Suppressor macrophage treated with lipopolysaccharide for 1 hour (primary cell): Measurements from ENCODE around the gene IFNGR1.
"Not testable (repeated sequence)": the region's sequence is repeated elsewhere in the genome, so short reads cannot be mapped to it uniquely, and the experiment has no call there.

ENCODE experiments used
- DNase-seq, 3 donors: peaks; one replicate each; pipeline ENCODE4 v3.0.0-alpha.2; 2020 to 2022

The IFNGR1 gene

GRCh38 chr6:137210903-137211302 is 8.3 kb downstream of the IFNGR1 start:
- no peak for DNase-seq

DNA sequence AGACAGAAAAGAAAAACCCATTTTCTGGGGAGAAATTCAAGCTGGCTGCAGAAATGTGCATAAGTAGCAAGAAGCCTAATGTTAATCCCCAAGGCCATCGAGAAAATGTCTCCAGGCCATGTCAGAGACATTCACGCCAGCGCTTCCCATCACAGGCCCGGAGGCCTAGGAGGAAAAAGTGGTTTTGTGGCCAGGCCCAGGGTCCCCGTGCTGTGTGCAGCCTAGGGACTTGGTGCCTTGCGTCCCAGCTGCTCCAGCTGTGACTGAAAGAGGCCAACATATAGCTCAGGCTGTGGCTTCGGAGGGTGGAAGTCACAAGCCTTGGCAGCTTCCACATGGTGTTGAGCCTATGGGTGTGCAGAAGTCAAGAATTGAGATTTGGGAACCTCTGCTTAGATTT is 10.9 kb downstream of the IFNGR1 start:
- DNase-seq, result no peak

GRCh38 chr6:137207457-137207856 is 11.7 kb downstream of the IFNGR1 start:
- DNase-seq, result not testable (repeated sequence)

DNA sequence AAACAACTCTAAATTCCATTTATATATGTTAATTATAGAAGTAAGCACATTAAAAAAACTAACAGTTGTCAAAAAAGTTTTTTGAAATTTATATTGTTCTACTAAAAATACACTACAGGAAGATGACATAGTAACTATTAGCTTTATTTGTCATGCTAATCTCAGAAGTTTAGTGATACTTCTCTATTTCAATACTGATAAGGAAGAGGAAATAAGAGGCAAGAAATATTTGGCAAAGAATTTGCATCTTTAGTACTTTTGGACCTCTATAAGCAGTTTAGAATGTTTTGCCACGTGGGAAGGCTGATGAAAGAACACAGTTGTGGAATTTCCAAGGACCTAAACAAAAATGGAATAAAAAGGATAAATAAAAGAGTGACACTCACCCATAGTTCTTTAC is 12.6 kb downstream of the IFNGR1 start:
- peak; percentile 33 to 65 (median 39) for DNase-seq

- no peak for DNase-seq
These were observed 15.9 kb downstream of the IFNGR1 start for GRCh38 chr6:137203256-137203655.

GRCh38 chr6:137202078-137202477 is 17.1 kb downstream of the IFNGR1 start:
- no peak for DNase-seq

DNA sequence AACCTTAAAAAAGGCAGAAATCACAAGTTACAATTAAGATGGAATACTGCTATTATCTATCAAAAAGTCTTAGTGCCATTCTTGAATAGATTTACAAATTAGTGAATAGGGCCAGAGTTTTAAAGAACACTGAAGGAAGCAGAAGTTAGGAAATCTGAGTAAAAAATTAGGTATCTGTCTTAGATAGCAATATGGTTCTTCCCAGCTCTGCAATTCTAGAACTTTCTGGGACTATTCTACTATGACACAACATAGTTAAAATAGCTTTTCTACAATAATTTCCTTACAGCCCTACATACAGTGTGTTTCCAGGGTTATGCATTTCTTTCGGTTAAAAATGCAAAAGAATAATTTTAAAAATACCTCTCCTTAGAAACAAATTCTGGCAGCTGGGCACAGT is 18.2 kb downstream of the IFNGR1 start:
- DNase-seq, result no peak

DNA sequence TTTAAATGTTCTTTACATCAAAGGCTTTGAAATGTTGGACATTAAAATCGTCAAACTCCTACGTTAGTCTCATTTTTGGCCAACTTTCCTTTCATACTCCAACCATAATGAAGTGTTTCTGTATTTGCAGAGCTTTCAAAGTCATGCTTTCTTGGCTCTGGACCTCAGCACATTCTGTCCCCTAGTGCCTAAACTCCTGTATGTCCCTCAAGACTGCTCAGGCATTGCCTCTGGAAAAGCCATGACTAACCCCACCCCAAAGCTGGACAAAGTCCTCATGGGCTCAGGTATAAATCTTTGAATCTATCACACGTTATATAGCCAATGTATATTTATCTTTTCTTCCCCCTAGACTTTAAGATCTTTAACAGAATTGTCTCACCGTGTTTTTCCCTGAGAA is 18.9 kb downstream of the IFNGR1 start:
- DNase-seq, result no peak

DNA sequence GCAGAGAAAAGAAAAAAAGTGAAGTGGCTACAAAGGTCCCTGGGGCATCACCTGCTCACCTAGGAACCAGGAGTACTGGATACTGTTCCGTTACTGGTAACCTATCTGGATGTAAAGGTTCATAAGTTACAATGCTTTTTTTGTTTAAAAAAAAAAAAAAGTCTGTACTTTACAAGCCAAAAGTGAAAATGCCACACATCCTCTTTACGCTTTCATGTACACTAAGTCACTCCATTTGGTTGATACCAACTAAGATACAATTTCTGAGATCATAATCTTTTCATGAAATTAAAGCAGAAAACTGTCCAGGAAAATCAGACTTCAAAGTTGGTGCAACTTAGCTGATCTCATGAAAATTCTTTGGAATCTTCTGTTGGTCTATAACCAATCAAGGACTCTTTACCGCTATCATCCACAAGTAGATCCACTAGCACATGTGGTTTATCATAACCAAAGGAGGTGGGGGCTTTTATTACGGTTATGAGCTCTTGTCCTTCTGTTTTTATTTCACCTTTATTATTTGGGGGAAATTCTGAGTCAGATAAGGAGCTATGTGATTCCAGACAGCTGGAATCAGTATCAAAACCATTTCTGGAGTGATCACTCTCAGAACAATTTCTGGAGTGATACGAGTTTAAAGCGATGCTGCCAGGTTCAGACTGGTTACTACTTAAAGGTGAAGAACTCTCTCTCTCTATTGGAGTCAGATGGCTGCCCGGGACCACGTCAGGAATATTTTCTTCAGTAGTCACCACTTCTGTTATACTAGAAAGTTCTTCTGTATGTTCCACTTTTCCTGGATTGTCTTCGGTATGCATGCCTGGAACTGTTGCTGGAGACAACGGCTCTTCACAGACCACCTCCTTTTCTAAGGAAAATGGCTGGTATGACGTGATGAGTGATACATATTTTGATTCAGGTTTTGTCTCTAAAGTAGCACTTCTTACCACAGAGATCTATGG is 21.2 kb downstream of the IFNGR1 start:
- DNase-seq, result no peak

- no peak for DNase-seq
These were observed 25.7 kb downstream of the IFNGR1 start for GRCh38 chr6:137193256-137194070.

GRCh38 chr6:137192821-137193220 is 26.4 kb downstream of the IFNGR1 start:
- DNase-seq, result no peak

DNA sequence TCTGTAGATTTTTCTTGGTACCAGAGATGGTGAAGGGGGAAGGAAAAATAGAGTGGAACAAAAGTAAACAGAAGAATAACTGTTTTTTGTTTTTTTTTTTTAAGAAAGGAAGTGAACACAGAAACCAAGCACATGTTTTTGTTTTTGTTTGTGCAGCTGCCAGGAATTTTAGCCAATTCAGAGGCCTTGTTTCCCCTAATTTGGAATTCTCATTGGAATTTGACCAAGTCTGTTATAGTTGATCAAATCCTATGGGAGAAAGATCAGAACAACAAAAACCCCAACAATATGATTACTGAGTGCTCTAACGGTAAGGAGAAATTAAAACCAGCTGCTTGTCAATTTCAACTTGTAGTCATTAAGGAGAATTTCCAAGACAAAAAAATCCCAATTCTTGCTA is 27.5 kb downstream of the IFNGR1 start:
- DNase-seq, result no peak

DNA sequence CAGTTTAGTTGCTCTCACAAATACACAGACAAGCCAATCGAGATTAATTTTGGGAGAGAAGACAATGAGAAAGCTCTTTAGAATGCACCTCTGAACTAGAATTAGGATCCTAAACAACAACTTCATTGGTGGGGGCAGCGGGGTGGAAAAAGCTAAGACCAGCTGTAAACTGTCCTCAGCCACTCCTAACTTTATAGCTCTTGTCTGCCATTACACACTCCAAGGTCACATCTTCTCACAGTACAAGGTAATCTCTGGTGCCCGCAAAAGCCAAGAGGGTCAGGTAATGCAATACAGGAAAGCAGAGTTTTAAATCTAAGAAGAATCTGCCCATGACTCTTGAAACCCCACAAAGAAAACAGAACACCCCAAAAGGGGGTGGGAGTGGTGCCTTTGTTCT is 27.9 kb downstream of the IFNGR1 start:
- DNase-seq, result no peak

GRCh38 chr6:137190583-137191094 is 28.5 kb downstream of the IFNGR1 start:
- peak in 1 of 3 donors; percentile 24 for DNase-seq

DNA sequence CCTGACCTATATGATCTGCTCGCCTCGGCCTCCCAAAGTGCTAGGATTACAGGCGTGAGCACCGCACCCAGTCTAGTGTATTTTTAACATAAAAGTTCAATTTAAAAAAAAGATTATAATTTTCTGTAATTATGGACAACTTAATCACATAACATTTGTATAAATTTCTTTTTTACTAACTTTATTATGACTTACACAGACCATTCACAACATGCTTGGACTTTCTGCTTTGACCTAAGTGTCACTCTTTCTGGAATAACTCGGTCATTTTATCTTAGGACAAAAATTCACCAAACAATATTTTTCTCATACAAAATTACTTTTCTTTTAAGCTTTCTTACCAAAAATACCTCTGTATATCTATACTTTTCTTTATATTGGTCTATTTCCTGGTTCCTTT is 30.3 kb downstream of the IFNGR1 start:
- DNase-seq, result peak in 1 of 3 donors; percentile 35

DNA sequence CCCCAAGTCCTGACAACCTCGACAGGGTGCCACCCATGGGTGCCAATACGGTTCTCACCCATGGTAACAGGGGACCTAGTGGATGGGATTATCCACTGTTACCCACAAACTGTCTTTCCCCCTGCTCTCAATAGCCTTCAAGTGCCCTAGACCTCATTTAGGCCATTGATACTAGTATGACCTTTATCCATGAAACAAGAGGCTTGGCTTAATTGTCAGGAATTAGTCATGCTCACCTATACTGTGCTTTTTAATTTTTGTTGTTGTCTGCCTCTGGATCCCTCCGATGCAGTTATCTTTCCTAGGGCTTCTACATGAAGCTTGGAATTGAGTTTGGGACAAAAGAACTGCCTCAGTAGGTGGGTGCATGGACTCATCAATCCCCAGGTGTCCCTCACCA is 33.9 kb downstream of the IFNGR1 start:
- DNase-seq, result no peak

- DNase-seq, result no peak
These were observed 36.5 kb downstream of the IFNGR1 start for GRCh38 chr6:137182654-137183073.

GRCh38 chr6:137181891-137182653 is 37.1 kb downstream of the IFNGR1 start:
- no peak for DNase-seq

GRCh38 chr6:137177611-137178010 is 41.6 kb downstream of the IFNGR1 start:
- peak in 2 of 3 donors; percentile 29 to 45 for DNase-seq

GRCh38 chr6:137176729-137177128 is 42.5 kb downstream of the IFNGR1 start:
- DNase-seq, result no peak

DNA sequence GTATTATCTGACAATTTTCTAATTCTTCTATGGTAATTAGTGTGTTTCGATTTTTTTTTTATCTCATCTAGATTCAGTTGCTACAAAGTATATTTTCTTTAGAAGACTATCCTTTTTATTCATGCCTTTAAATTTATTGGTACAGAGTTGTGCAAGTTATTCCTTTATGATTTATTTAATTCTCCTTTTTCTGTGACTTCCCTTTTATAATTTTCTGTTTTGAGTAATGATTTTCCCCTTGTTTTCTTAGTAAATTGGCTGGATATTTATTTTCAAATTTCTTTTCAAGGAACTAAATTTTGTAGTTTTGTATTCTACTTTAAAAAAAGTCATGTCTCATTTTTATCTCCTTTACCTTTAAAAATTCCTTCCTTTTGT is 43.3 kb downstream of the IFNGR1 start:
- peak in 1 of 3 donors; percentile 38 for DNase-seq

DNA sequence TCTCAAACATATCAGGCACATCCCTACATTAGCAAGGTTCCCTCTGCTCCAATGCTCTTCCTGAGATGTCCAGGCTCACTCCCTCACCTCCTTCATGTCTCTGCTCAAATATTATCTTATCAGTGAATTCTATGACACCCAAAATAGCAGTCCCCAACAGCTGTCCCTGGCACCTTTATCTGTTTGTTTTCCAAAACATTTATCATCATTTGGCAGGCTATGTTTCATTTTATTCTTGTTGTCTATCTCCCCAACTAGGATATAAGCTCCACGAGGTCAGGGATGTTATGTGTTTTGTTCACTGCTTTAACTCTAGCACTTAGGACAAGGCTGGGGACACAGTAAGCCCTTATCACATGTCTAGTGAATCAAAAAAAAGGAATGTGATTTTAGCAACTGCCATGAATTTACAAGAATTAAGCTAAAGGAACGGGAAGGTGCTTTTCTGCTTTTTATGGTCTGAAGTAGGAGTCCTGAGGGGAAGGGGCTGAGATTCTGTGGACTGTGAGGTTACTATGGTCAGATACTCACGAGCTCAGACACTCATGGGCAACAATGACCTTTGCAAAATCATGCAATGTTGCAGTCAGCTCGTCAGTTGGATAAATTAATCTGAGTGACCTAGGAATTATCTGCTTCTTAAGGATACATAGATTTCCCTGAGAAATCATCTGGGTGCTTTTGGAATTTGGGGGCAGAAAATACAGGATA is 43.9 kb downstream of the IFNGR1 start:
- DNase-seq, result no peak
